Measurements from ENCODE around the gene C1QTNF8.
A peak's percentile ranks its signal among the peaks of the same experiment; 100 is the strongest.

Gene C1QTNF8

DNA sequence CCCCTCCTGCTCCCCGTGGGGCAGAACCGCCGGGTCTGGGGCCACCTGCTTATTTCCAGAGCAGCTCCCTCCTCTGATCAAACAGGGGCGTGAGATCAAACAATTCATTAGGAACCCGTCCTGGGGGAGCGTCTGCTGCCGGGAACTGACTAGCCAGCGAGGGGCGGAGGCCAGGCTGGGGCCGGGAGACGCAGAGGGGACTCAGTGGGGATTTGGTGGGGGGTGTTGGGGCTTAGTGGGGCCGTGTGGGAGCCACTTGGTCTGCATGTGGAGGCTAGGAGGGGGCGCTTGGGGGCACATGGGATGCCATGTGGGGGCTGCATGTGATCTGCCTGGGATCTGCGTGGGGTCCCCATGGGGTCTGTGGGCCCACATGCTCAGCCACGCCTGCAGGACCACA is 36.4 kb upstream of the C1QTNF8 start:
- CTCF ChIA-PET = no interaction called here
- H3K36me3 Mint-ChIP-seq = no peaks in the 10 kb centered on the region
- no peaks in the 10 kb centered on the region for H3K27me3 Mint-ChIP-seq
- no peaks in the 10 kb centered on the region for H3K4me1 Mint-ChIP-seq
- no peak overlapping the region for H3K27ac Mint-ChIP-seq
- no peak overlapping the region for H3K4me3 Mint-ChIP-seq
- no peak for DNase-seq
- no peaks in the 10 kb centered on the region for H3K9me3 Mint-ChIP-seq

DNA sequence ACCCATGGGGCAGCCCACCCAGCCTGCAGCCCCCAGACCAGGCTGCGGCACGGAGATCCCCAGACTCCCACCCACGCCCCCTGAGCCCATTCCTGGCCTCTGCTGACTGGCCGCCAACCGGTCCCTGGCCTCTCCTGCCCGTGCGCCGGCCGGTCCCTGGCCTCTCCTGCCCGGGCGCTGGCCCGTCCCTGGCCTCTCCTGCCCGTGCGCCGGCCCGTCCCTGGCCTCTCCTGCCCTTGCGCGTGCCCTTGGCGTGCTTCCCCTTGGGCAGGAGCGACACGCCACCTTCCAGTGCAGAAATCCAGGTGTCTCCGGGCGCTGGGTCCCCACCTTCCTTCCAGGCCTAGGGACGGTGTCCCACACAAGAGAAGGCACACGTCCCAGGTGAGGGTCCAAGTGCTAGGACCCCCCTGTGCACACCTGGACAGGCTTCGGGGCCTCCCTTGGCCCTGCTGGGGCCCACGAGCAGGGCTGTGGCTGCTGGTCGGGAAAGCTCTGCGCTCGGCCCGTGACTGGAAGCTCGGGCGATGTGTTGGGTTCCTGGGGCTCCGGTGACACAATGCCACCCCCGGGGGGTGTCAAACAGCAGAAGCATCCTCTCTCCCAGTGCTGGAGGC is 35.4 kb upstream of the C1QTNF8 start:
- Mint-ChIP-seq H3K4me1 (no peaks in the 10 kb centered on the region), H3K9me3 (no peaks in the 10 kb centered on the region), H3K27ac (no peak overlapping the region), H3K4me3 (no peak overlapping the region), H3K36me3 (no peaks in the 10 kb centered on the region), H3K27me3 (no peaks in the 10 kb centered on the region)
- CTCF ChIA-PET = no interaction called here
- no peak for DNase-seq

GRCh38 chr16:1130382-1130781 is 34.3 kb upstream of the C1QTNF8 start:
- Mint-ChIP-seq H3K27me3 (no peaks in the 10 kb centered on the region), H3K4me1 (no peaks in the 10 kb centered on the region), H3K4me3 (no peak overlapping the region), H3K27ac (no peak overlapping the region), H3K9me3 (no peaks in the 10 kb centered on the region), H3K36me3 (no peaks in the 10 kb centered on the region)
- no peak for DNase-seq
- CTCF ChIA-PET = no interaction called here

DNA sequence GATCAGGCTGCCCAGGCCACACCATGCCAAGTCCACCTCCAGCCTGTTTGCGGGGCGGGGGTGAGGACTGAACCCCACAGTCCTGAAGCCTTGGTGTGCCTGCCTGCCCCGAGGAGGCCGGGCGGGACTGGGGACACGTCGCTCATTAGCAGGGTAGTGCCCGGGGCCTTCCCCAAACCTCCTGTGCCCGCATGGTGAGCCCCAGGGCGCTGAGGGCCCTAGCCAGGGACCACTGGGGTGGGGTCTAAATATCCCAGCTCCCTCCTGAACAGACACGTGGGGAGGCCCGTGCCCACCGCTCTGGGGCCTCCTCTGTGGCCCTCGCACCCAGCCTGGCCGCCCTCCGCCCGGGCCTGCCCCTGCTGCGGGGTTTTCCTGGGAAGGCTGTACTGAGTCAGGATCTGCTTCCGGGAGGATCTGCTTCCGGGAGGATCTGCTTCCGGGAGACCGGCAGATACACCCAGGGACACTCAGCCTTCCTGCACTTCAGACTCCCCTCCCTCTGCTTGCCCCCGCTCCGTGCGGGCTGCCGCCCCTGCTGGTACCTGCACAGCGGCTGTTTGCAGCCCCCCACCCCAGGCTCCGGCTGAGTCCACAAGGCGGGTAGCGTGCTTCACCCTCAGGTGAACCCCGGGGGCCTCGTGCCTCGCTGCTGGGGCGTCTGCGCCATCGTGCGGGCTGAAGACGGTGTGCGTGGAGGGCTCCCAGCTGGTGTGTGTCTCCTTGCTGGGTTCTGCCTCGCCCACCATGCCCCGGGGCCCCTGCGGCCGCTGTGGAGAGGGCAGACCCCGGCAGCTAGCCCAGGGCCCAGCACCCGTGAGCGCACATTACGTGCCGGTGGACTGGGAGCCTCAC is 33.3 kb upstream of the C1QTNF8 start:
- no peaks in the 10 kb centered on the region for H3K36me3 Mint-ChIP-seq
- H3K4me1 Mint-ChIP-seq = no peaks in the 10 kb centered on the region
- H3K27ac Mint-ChIP-seq = no peak overlapping the region
- H3K9me3 Mint-ChIP-seq = no peaks in the 10 kb centered on the region
- no peak overlapping the region for H3K4me3 Mint-ChIP-seq
- no peaks in the 10 kb centered on the region for H3K27me3 Mint-ChIP-seq
- no peak for DNase-seq
- CTCF ChIA-PET = no interaction called here

GRCh38 chr16:1127971-1128715 is 32.1 kb upstream of the C1QTNF8 start:
- Mint-ChIP-seq H3K27ac (no peak overlapping the region), H3K4me1 (no peaks in the 10 kb centered on the region), H3K27me3 (no peaks in the 10 kb centered on the region), H3K4me3 (no peak overlapping the region), H3K36me3 (no peaks in the 10 kb centered on the region), H3K9me3 (no peaks in the 10 kb centered on the region)
- CTCF ChIA-PET = no interaction called here
- DNase-seq = no peak

DNA sequence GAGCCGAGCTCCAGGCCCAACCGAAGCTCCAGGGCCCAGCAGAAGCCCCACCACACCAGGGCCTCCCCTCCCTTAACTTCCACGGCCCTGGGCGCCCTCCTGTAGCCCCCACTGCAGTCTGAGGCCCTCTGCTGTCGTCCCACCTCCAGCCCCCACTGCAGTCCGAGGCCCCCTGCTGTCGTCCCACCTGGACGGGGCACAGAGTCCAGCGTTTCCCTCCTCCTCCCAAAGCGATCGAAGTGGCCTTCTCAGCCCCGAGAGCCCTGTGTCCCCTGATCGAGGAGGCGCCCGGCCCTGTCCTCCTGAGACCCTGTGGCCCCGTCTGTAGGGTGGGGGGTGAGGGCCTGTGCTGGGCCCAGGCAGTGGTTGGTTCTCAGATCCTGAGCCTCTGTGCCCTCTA is 31.1 kb upstream of the C1QTNF8 start:
- Mint-ChIP-seq H3K4me1 (no peaks in the 10 kb centered on the region), H3K4me3 (no peak overlapping the region)

DNA sequence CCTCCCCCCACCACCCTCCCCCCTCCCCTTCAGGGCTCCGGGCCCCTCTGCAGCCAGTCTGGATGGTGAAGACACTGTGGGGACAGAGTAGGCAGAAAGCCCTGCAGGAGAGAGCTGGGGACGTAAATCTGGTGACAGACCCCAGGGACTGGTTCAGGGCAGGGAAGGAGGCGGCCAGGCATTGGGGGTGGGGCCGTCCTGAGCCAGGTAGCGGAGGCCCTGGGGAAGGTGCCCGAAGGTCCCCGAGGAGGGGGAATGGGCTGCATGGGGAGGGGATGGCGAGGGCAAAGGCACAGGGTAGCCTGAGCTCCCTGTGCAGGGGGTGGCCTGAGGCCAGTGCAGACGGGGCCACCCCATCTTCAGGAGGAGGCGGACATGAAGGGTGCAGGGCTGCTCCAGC is 30.5 kb upstream of the C1QTNF8 start:
- no peaks in the 10 kb centered on the region for H3K4me1 Mint-ChIP-seq
- H3K4me3 Mint-ChIP-seq = no peak overlapping the region
- H3K27ac Mint-ChIP-seq = no peak overlapping the region
- no peaks in the 10 kb centered on the region for H3K27me3 Mint-ChIP-seq
- H3K36me3 Mint-ChIP-seq = no peaks in the 10 kb centered on the region
- H3K9me3 Mint-ChIP-seq = no peaks in the 10 kb centered on the region
- CTCF ChIA-PET = no interaction called here
- no peak for DNase-seq

More for the DNA sequence above, 31.1 kb upstream of the C1QTNF8 start:
- Mint-ChIP-seq H3K27ac (no peak overlapping the region), H3K27me3 (no peaks in the 10 kb centered on the region), H3K36me3 (no peaks in the 10 kb centered on the region), H3K9me3 (no peaks in the 10 kb centered on the region)
- CTCF ChIA-PET = no interaction called here
- DNase-seq = no peak

DNA sequence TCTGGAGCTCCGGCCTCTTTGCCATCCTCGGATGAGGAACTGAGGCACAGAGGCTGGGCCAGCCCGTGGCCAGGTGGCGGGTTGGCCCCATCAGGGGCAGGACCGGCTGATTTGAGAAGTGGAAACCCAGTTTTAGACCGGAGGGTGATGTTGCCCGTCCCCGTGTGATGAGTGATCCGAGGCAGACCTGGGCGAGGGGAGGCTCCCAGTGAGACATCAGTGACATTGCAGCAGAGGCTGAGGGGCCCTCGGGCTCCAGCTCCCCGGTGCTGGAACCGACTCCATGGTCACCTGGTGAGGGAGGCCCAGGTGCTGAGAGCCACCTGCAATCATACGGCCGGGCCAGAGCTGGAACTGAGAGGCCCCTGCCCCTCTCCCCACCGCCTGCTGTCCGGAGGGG is 30.0 kb upstream of the C1QTNF8 start:
- no peaks in the 10 kb centered on the region for H3K27me3 Mint-ChIP-seq
- DNase-seq = no peak
- no peak overlapping the region for H3K27ac Mint-ChIP-seq
- H3K4me3 Mint-ChIP-seq = no peak overlapping the region
- H3K9me3 Mint-ChIP-seq = no peaks in the 10 kb centered on the region
- H3K4me1 Mint-ChIP-seq = no peaks in the 10 kb centered on the region
- CTCF ChIA-PET = no interaction called here
- no peaks in the 10 kb centered on the region for H3K36me3 Mint-ChIP-seq

DNA sequence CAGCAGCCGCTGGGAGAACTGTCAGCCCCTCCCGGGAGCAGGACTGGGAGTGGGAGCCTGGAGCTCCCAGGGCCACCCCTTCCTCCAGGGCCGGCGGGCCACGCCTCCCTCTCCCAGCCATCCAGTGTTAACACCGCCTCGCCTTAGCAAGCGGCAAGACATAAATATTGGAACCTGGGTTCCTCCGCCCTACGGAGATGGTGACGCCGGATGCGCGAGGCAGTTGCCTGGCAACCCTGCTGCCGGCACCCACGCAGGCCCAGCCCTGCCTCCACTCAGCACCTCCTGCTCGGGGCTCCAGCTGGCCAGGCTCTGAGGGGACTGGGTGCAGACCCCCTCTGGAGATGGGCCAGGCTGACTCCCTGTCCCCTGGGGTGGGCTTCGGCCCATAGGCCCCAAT is 29.4 kb upstream of the C1QTNF8 start:
- H3K9me3 Mint-ChIP-seq = no peaks in the 10 kb centered on the region
- no peak overlapping the region for H3K27ac Mint-ChIP-seq

GRCh38 chr16:1124795-1125194 is 28.8 kb upstream of the C1QTNF8 start:
- H3K27me3 Mint-ChIP-seq = no peaks in the 10 kb centered on the region
- H3K36me3 Mint-ChIP-seq = no peaks in the 10 kb centered on the region
- no peaks in the 10 kb centered on the region for H3K9me3 Mint-ChIP-seq
- H3K4me3 Mint-ChIP-seq = no peak overlapping the region
- DNase-seq = no peak
- no peaks in the 10 kb centered on the region for H3K4me1 Mint-ChIP-seq
- CTCF ChIA-PET = no interaction called here
- H3K27ac Mint-ChIP-seq = no peak overlapping the region

More for the DNA sequence above, 29.4 kb upstream of the C1QTNF8 start:
- peak; percentile 40 for DNase-seq
- Mint-ChIP-seq H3K36me3 (no peaks in the 10 kb centered on the region), H3K4me3 (no peak overlapping the region), H3K4me1 (no peaks in the 10 kb centered on the region), H3K27me3 (no peaks in the 10 kb centered on the region)
- CTCF ChIA-PET = no interaction called here

DNA sequence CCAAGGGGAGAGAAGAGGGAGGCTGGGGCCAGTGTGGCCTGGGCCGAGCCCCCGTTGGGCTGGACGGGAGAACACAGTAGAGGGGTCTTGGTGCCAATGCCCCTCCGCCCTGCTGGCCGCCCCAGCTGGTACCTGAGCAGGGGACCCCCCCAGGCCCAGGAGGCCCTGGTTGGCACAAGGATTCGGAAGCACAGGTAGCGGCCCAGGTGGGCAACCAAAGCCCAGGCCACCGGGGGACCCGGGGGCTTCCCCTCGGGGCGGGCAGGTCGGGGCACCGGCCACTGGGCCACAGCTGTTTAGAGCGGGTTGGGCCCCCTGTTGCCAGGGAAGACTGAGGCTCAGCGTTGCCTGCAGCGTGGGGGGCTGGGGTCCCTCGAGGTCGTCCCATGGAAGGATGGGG is 28.2 kb upstream of the C1QTNF8 start:
- no peaks in the 10 kb centered on the region for H3K4me1 Mint-ChIP-seq
- no peak for DNase-seq
- H3K4me3 Mint-ChIP-seq = no peak overlapping the region
- H3K27me3 Mint-ChIP-seq = no peaks in the 10 kb centered on the region
- no peaks in the 10 kb centered on the region for H3K9me3 Mint-ChIP-seq
- CTCF ChIA-PET = no interaction called here
- H3K27ac Mint-ChIP-seq = no peak overlapping the region
- H3K36me3 Mint-ChIP-seq = no peaks in the 10 kb centered on the region

GRCh38 chr16:1123525-1124230 is 27.6 kb upstream of the C1QTNF8 start:
- H3K4me1 Mint-ChIP-seq = no peaks in the 10 kb centered on the region

DNA sequence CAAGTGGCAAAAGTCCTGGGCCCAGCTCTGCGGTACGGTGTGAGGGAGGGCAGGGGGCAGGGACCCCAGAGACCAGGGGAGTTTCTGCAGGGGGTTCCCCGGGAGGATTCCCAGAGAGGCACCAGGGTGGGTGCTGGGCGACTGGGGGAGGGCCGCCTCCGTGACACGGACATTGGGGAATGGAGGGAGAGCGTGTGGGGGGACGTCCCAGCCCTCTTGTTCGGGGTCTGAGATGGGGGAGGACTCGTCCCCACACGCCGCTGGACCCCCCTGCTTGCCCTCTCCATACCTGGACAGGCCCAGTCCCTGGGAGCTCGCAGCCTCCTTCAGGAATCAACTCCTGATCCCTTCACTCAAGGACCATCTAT is 26.3 kb upstream of the C1QTNF8 start:
- DNase-seq = no peak
- Mint-ChIP-seq H3K36me3 (no peaks in the 10 kb centered on the region), H3K9me3 (no peaks in the 10 kb centered on the region), H3K4me1 (no peaks in the 10 kb centered on the region), H3K4me3 (no peak overlapping the region), H3K27me3 (no peaks in the 10 kb centered on the region), H3K27ac (no peak overlapping the region)
- CTCF ChIA-PET = no interaction called here

More at GRCh38 chr16:1123525-1124230, 27.6 kb upstream of the C1QTNF8 start:
- no peak overlapping the region for H3K27ac Mint-ChIP-seq
- H3K4me3 Mint-ChIP-seq = no peak overlapping the region
- H3K9me3 Mint-ChIP-seq = no peaks in the 10 kb centered on the region
- no peaks in the 10 kb centered on the region for H3K36me3 Mint-ChIP-seq
- H3K27me3 Mint-ChIP-seq = no peaks in the 10 kb centered on the region
- no peak for DNase-seq
- CTCF ChIA-PET = no interaction called here

GRCh38 chr16:1121601-1122397 is 25.8 kb upstream of the C1QTNF8 start:
- Mint-ChIP-seq H3K4me1 (no peaks in the 10 kb centered on the region), H3K4me3 (no peak overlapping the region), H3K27me3 (no peaks in the 10 kb centered on the region), H3K27ac (no peak overlapping the region), H3K36me3 (no peaks in the 10 kb centered on the region), H3K9me3 (no peaks in the 10 kb centered on the region)
- CTCF ChIA-PET = no interaction called here
- no peak for DNase-seq

Data from activated naive CD4-positive, alpha-beta T cell treated with anti-CD3 and anti-CD28 coated beads, Interleukin-2, amount 10 ng/mL, durations not matched to agents 7 days and 5 days (primary cell).